ENCODE measurements around the gene RPS21. TPM values are rescaled to one million over a fixed set of nuclear protein-coding genes. Genes with fewer than 3 reads are reported as not detected.

The RPS21 gene
- total and polyA plus RNA-seq, 2 of the 13 experiments (the other 11 are each of a cell fraction or from before 2014, with no cell fraction given): 2,647 to 11,063 TPM

- TF ChIP-seq ZNF768 (CRISPR knock-in tag; IDR thresholded peaks at IDR 0.05): peak; percentile 4; the same call in 1 of the 2 replicates
- peak; percentile 45; the same call in 1 of the 2 replicates for TF ChIP-seq ZBTB33 (CRISPR knock-in tag; IDR thresholded peaks at IDR 0.05)
- peak; percentile 34; the same call in 1 of the 2 replicates for TF ChIP-seq TBX2 (CRISPR knock-in tag; IDR thresholded peaks at IDR 0.05; ENCODE audit: borderline replicate concordance)
- TF ChIP-seq DZIP1 (CRISPR knock-in tag; IDR thresholded peaks at IDR 0.05): peak; percentile 65; the same call in 1 of the 2 replicates
- TF ChIP-seq HNF1B (CRISPR knock-in tag; IDR thresholded peaks at IDR 0.05): 0 out of 2 replicates have a peak, but pooled peaks have one; percentile 46
- no peak for TF ChIP-seq GATA4 (IDR thresholded peaks at IDR 0.05; ENCODE audit: borderline replicate concordance, low read depth)
- 0 out of 2 replicates have a peak, but pooled peaks have one; percentile 29 for TF ChIP-seq SALL2 (CRISPR knock-in tag; IDR thresholded peaks at IDR 0.05)
- TF ChIP-seq GABPB1 (CRISPR knock-in tag; IDR thresholded peaks at IDR 0.05): peak; percentile 21; the same call in 1 of the 2 replicates
- TF ChIP-seq STAG1 (CRISPR knock-in tag; IDR thresholded peaks at IDR 0.05): peak; percentile 20; the same call in 1 of the 2 replicates
- no peak for TF ChIP-seq ZBTB40 (IDR thresholded peaks at IDR 0.05)
- TF ChIP-seq ZBTB40 (CRISPR knock-in tag; IDR thresholded peaks at IDR 0.05): 0 out of 2 replicates have a peak, but pooled peaks have one; percentile 16
Measured at GRCh38 chr20:62363920-62364851, 22.7 kb upstream of the RPS21 start (continued).

All from HepG2 (cell line).